B cell (primary cell): Measurements from ENCODE around the gene CDK9. TPM values are rescaled to one million over a fixed set of nuclear protein-coding genes. Genes with fewer than 3 reads are reported as not detected.

Source experiments
- ATAC-seq: fragments of 200-7000 bp; cut with Tn5 transposase; one replicate; pipeline ENCODE4 v1.10.0; 2021; ENCODE audit warnings: low read depth, mild to moderate bottlenecking, moderate number of reproducible peaks, moderate library complexity
- CTCF ChIA-PET: fragments of 350-600 bp; sonication (Branson Sonifier 250); formaldehyde crosslinking; loops from one replicate; lab custom pipeline; 2021; ENCODE audit warnings: antibody characterized with exemption, inconsistent platforms; lab: Charles Lee
- POLR2A ChIA-PET: fragments of 350-600 bp; sonication (Branson Sonifier 250); formaldehyde crosslinking; loops from one replicate; lab custom pipeline; 2021; ENCODE audit warnings: antibody characterized with exemption; lab: Charles Lee
- DNase-seq: peaks from one replicate; pipeline ENCODE4 v3.0.0; 2013
- H2AFZ ChIP-seq: 2 replicates; pipeline ENCODE4 v1.6.1; 2012; ENCODE audit warnings: mild to moderate bottlenecking, low read depth, low read length; ENCODE audit not compliant: insufficient read depth, poor library complexity, severe bottlenecking
- H3K27ac ChIP-seq, 2 donors: 1 replicate in 1 of 2; 2 replicates in 1 of 2; pipeline ENCODE4 v1.5.1; 2012 to 2013; ENCODE audit warnings: low read length in 2 of 2, mild to moderate bottlenecking in 2 of 2, moderate library complexity in 1 of 2
- H3K27me3 ChIP-seq, 4 experiments: fragments of 200-600 bp in 1 of 4; sonication (generic) in 1 of 4; replicated peaks in 1 of 4; 1 replicate in 2 of 4; 2 replicates in 2 of 4; pipeline versions ENCODE4 v1.6.1 to v1.7.0; 2013 to 2016; ENCODE audit warnings: low read length in 3 of 4, mild to moderate bottlenecking in 2 of 4, mixed read lengths in 1 of 4, moderate library complexity in 1 of 4; ENCODE audit not compliant: insufficient read depth in 4 of 4, control insufficient read depth in 3 of 4; ENCODE audit errors: control extremely low read depth in 1 of 4
- H3K36me3 ChIP-seq, 2 experiments: replicated peaks in 1 of 2; 1 replicate in 1 of 2; 2 replicates in 1 of 2; pipeline versions ENCODE4 v1.6.1 to v1.7.1; 2013; ENCODE audit warnings: low read length in 1 of 2; ENCODE audit not compliant: insufficient read depth in 2 of 2, control insufficient read depth in 1 of 2; ENCODE audit errors: control extremely low read depth in 1 of 2, extremely low read depth in 1 of 2
- H3K4me1 ChIP-seq, 2 donors: fragments of 200-600 bp in 1 of 2; sonication (generic) in 1 of 2; 1 replicate in 1 of 2; 2 replicates in 1 of 2; pipeline versions ENCODE4 v1.5.1 to v1.6.1; 2013 to 2017; ENCODE audit warnings: low read length in 2 of 2; ENCODE audit not compliant: control insufficient read depth in 2 of 2, insufficient read depth in 2 of 2
- H3K4me2 ChIP-seq: replicated peaks from 2 replicates; pipeline ENCODE3; 2012; ENCODE audit warnings: mild to moderate bottlenecking, low read depth, low read length; ENCODE audit not compliant: poor library complexity, severe bottlenecking
- H3K4me3 ChIP-seq, 5 experiments: fragments of 200-600 bp in 1 of 5; sonication (generic) in 1 of 5; 1 replicate in 3 of 5; 2 replicates in 2 of 5; pipeline versions ENCODE4 v1.5.1 to v1.7.0; 2011 to 2016; ENCODE audit warnings: low read length in 4 of 5, mild to moderate bottlenecking in 4 of 5, low read depth in 2 of 5, control low read depth in 1 of 5, moderate library complexity in 1 of 5; ENCODE audit not compliant: insufficient read depth in 1 of 5; ENCODE audit errors: control extremely low read depth in 1 of 5, extremely low read depth in 1 of 5
- H3K79me2 ChIP-seq: fragments of 200-600 bp; sonication (generic); one replicate; pipeline ENCODE4 v1.6.0; 2016; ENCODE audit warnings: low read length; ENCODE audit not compliant: control insufficient read depth, insufficient read depth
- H3K9ac ChIP-seq: fragments of 200-600 bp; sonication (generic); 2 replicates; pipeline ENCODE4 v1.6.1; 2017; ENCODE audit warnings: mild to moderate bottlenecking, low read length, moderate library complexity
- H3K9me3 ChIP-seq, 3 donors: one replicate each; pipeline versions ENCODE4 v1.6.1 to v1.7.1; 2013; ENCODE audit warnings: low read length in 2 of 3; ENCODE audit not compliant: control insufficient read depth in 2 of 3, insufficient read depth in 1 of 3; ENCODE audit errors: control extremely low read depth in 1 of 3
- H4K20me1 ChIP-seq: 2 replicates; pipeline ENCODE4 v1.6.0; 2012; ENCODE audit warnings: mild to moderate bottlenecking, low read length; ENCODE audit not compliant: insufficient read depth, control insufficient read depth, poor library complexity, severe bottlenecking
- H3K27ac Mint-ChIP-seq: one replicate; pipeline ENCODE4 v1.8.0; 2021; ENCODE audit warnings: mixed read lengths
- H3K27me3 Mint-ChIP-seq: one replicate; pipeline ENCODE4 v1.8.0; 2021; ENCODE audit warnings: mixed read lengths
- H3K4me1 Mint-ChIP-seq: one replicate; pipeline ENCODE4 v1.8.0; 2021; ENCODE audit warnings: mixed read lengths
- H3K4me3 Mint-ChIP-seq: one replicate; pipeline ENCODE4 v1.8.0; 2021; ENCODE audit warnings: mixed read lengths
- H3K9me3 Mint-ChIP-seq: one replicate; pipeline ENCODE4 v1.8.0; 2022; ENCODE audit warnings: mixed read lengths; ENCODE audit not compliant: insufficient read depth
- CTCF ChIP-seq: fragments of 200-600 bp; IDR thresholded peaks from one replicate; pipeline ENCODE4 v1.8.0; 2022; ENCODE audit warnings: antibody characterized with exemption, mild to moderate bottlenecking
- EZH2 ChIP-seq: IDR thresholded peaks from 2 replicates; pipeline ENCODE4 v1.6.1; 2012; ENCODE audit warnings: borderline replicate concordance, low read depth, mild to moderate bottlenecking, moderate library complexity, low read length; ENCODE audit not compliant: insufficient read depth, poor library complexity, severe bottlenecking
- WGBS: methylation state at CpG from one replicate; pipeline ENCODE4 v1.1.5; 2013; ENCODE audit warnings: missing lambda C conversion rate; ENCODE audit not compliant: insufficient coverage; 5-methylcytosine and 5-hydroxymethylcytosine counted together
- intact Hi-C: fragments of 100-400 bp; cut with micrococcal nuclease; formaldehyde crosslinking; loops from one replicate; pipeline ENCODE4 v1.10.0; 2022
- polyA plus RNA-seq: library from polyadenylated mRNA; depleted of rRNA; stranded (reverse); fragments of >200 nt; gene quantifications from 2 replicates; pipeline ENCODE4 v1.2.3, GENCODE V29; 2012
- total RNA-seq, 2 donors: library from RNA; stranded (reverse); fragments of 120-200 nt in 1 of 2; gene quantifications; 1 replicate in 1 of 2; 2 replicates in 1 of 2; pipeline versions ENCODE4 v1.2.3 to v1.2.4, GENCODE V29; 2013 to 2022

CDK9 gene
- total and polyA plus RNA-seq, 2 donors (not counting 1 experiment from before 2014, with no cell fraction given) = 145 to 176 TPM

GRCh38 chr9:127778280-127779135 lies 7.3 kb upstream of the CDK9 start, which contains the start of gene SH2D3C:
Gene SH2D3C, minus strand, starts transcription at chr9:127778666. Its CDS starts 39 bp downstream, at chr9:127778627.
- Histone ChIP-seq H3K79me2 (peaks cover 80% of the 10 kb centered on the region), H3K4me2 (peak within 1 kb of the TSS; percentile 93), H3K9ac (peak within 1 kb of the TSS; percentile 76), H2AFZ (peak within 1 kb of the TSS; percentile 68), H3K4me1 (peaks cover 38 to 82% of the 10 kb centered on the region in 2 donors), H3K9me3 (no peaks in the 10 kb centered on the region), H4K20me1 (peaks cover 39% of the 10 kb centered on the region), H3K4me3 (peak within 1 kb of the TSS; percentile 64 to 97 (median 83)), H3K27ac (peak within 1 kb of the TSS; percentile 89 to 97), H3K27me3 (no peaks in the 10 kb centered on the region), H3K36me3 (peaks cover 0 to 15% of the 10 kb centered on the region in 2 experiments)
- WGBS = 0% methylated on average over 13 of the region's 13 CpGs
- TF ChIP-seq CTCF (no peak), EZH2 (no peak)
- Mint-ChIP-seq H3K4me3 (peak within 1 kb of the TSS; percentile 100), H3K4me1 (peaks cover 63% of the 10 kb centered on the region), H3K27ac (peak within 1 kb of the TSS; percentile 97), H3K27me3 (no peaks in the 10 kb centered on the region), H3K9me3 (no peaks in the 10 kb centered on the region)
- ATAC-seq (peak; percentile 50), DNase-seq (peak; percentile 77)
- POLR2A ChIA-PET = interaction anchor here (0.6 to 3.0 kb wide), 8 partner anchors 8 to 156 kb away, joined by 3 to 18 read pairs (median 6); partner anchors contain the start of gene TOR2A
- CTCF ChIA-PET = interaction anchor here (0.7 to 3.4 kb wide), 14 partner anchors 8 to 256 kb away, joined by 3 to 24 read pairs (median 4); partner anchors contain the start of genes ST6GALNAC4 and TOR2A
- intact Hi-C loops = loop anchor here (1.0 to 10.0 kb wide), 4 partner anchors 7 to 346 kb away; partner anchors contain the start of genes PTGES2 and STXBP1
